Panc1 (cell line): ENCODE data around the gene LINC01488. TPM values are rescaled to one million over a fixed set of nuclear protein-coding genes. Genes with fewer than 3 reads are reported as not detected.

Source experiments
- ATAC-seq: fragments of 200-7000 bp; cut with Tn5 transposase; 2 replicates; pipeline ENCODE4 v1.9.1; 2020; ENCODE audit warnings: mild to moderate bottlenecking, moderate library complexity
- BruUV-seq: library from RNA; stranded (reverse); fragments of 400-500 nt; replicated peaks from 2 replicates; lab custom pipeline; 2021; lab: Mats Ljungman, UMichigan
- CTCF ChIA-PET: fragments of 300-600 bp; sonication (Branson Sonifier 250); formaldehyde crosslinking; loops from one replicate; lab custom pipeline; 2022; ENCODE audit warnings: antibody characterized with exemption; lab: Charles Lee
- POLR2A ChIA-PET: fragments of 300-600 bp; sonication (Branson Sonifier 250); formaldehyde crosslinking; loops from one replicate; lab custom pipeline; 2022; ENCODE audit warnings: antibody characterized with exemption; lab: Charles Lee
- DNase-seq: peaks from one replicate; pipeline ENCODE4 v3.0.0-alpha.2; 2010; ENCODE audit warnings: low read depth, low spot score
- H3K27ac ChIP-seq: 2 replicates; pipeline ENCODE4 v1.5.1; 2011; ENCODE audit warnings: mild to moderate bottlenecking, low read length, inconsistent platforms
- H3K27me3 ChIP-seq: fragments of 200-500 bp; sonication (Bioruptor generic); 2 replicates; pipeline ENCODE4 v1.6.0; 2014; ENCODE audit warnings: low read length, inconsistent platforms; ENCODE audit not compliant: control insufficient read depth, insufficient read depth
- H3K36me3 ChIP-seq: fragments of 200-500 bp; sonication (Bioruptor generic); 2 replicates; pipeline ENCODE4 v1.5.1; 2014; ENCODE audit warnings: inconsistent platforms, mild to moderate bottlenecking, low read length, moderate library complexity; ENCODE audit not compliant: control insufficient read depth, insufficient read depth
- H3K4me1 ChIP-seq: 2 replicates; pipeline ENCODE4 v1.5.1; 2011; ENCODE audit warnings: inconsistent platforms, mild to moderate bottlenecking, low read length, moderate library complexity; ENCODE audit not compliant: control insufficient read depth, insufficient read depth
- H3K4me3 ChIP-seq, 2 experiments: 2 replicates each; pipeline ENCODE4 v1.5.1; 2011 to 2012; ENCODE audit warnings: low read depth in 2 of 2, low read length in 2 of 2, mild to moderate bottlenecking in 2 of 2, inconsistent platforms in 1 of 2, moderate library complexity in 1 of 2
- H3K9me3 ChIP-seq: fragments of 200-500 bp; sonication (Bioruptor generic); 2 replicates; pipeline ENCODE4 v1.5.1; 2014; ENCODE audit warnings: low read depth, mild to moderate bottlenecking, inconsistent platforms, low read length, moderate library complexity; ENCODE audit not compliant: control insufficient read depth, insufficient read depth
- POLR2AphosphoS5 ChIP-seq: IDR thresholded peaks from 2 replicates; pipeline ENCODE4 v1.6.1; 2012; ENCODE audit warnings: mild to moderate bottlenecking, low read depth, low read length, moderate library complexity
- SIN3A ChIP-seq: IDR thresholded peaks from 2 replicates; pipeline ENCODE4 v1.6.1; 2012; ENCODE audit warnings: low read depth, mild to moderate bottlenecking, low read length, moderate library complexity, borderline replicate concordance; ENCODE audit not compliant: insufficient read depth
- TCF7L2 ChIP-seq: IDR thresholded peaks from 2 replicates; pipeline ENCODE4 v1.6.1; 2011; ENCODE audit warnings: mild to moderate bottlenecking, low read depth, low read length, inconsistent platforms
- in situ Hi-C: cut with HindIII; loops from 2 replicates; pipeline ENCODE4 v1.10.0; 2016; ENCODE audit warnings: low sequenced_read_pairs, low pct_unique_long_range_greater_than_20kb
- intact Hi-C: fragments of 100-400 bp; cut with micrococcal nuclease; formaldehyde crosslinking; loops from one replicate; pipeline ENCODE4 v1.10.0; 2022; ENCODE audit not compliant: unreplicated experiment
- total RNA-seq: library from RNA; stranded (reverse); gene quantifications from one replicate; pipeline ENCODE4 v1.2.1, GENCODE V29; 2021; ENCODE audit not compliant: unreplicated experiment
- TF ChIP-seq, protein P1 (sequence below), 2 experiments: IDR thresholded peaks; 2 replicates each; pipeline ENCODE4 v1.6.1; 2011 to 2012; ENCODE audit warnings: low read depth in 2 of 2, control low read depth in 1 of 2, low read length in 1 of 2, mild to moderate bottlenecking in 1 of 2, moderate library complexity in 1 of 2; ENCODE audit not compliant: insufficient read depth in 1 of 2
- TF ChIP-seq, protein P2 (sequence below): fragments of 450-650 bp; IDR thresholded peaks from 2 replicates; pipeline ENCODE4 v1.5.1; 2017; ENCODE audit warnings: mild to moderate bottlenecking

Gene LINC01488
- total RNA-seq, 1 experiment from 2014 or later = not detected

DNA sequence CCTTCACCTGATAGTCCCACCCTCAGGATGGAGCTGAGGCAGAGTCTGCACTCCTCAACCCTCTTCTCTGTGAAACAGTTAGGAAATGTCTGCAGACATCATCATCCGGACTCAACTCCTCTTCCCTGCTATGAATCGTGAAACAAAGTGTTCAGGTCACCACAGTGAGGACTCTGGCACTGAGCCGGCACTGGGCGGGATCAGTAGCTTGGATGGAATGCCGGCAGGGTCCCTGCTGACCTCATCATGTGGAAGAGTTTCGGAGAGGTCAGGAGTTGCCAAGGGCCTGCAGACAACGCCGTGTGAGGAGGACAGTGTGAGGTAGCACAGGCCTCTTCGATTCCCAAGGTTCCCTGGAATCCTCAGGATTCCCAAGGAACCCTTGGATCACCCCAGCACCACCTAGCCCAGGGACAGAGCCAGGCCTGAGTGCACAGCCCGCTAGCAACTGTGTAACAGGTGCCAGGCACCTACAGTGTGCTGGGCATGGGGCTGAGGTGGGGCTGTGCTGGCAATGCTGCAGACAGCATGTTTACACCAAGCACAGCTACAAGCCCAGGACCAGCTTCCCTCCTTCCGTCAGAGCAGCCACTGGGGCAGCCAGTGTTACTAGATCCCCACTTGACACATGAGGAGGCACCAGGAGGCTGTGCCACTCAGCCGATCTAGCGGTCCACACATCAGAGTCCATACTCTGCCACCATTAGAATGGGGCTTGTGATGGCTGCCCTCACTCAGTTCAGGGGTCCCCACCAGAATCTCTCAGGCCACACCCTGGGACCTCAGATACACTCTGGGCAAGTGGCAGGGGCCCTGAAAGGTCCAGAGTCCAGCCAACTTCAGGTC, 693 bp upstream of the LINC01488 start:
- CTCF ChIA-PET = no interaction called here
- no peaks in the 10 kb centered on the region for H3K36me3 ChIP-seq
- BruUV-seq = no TSS peak
- ATAC-seq (no peak), DNase-seq (no peak)
- POLR2A ChIA-PET = no interaction called here
- H3K27ac ChIP-seq = no peak overlapping the region
- in situ Hi-C loops = no loop called here
- H3K27me3 ChIP-seq = no peaks in the 10 kb centered on the region
- no peak overlapping the region for H3K4me3 ChIP-seq
- intact Hi-C loops = no loop called here
- H3K9me3 ChIP-seq = no peaks in the 10 kb centered on the region
- TF ChIP-seq POLR2AphosphoS5 (no peak), SIN3A (no peak), TCF7L2 (no peak)
- TF ChIP-seq, protein P1, sequence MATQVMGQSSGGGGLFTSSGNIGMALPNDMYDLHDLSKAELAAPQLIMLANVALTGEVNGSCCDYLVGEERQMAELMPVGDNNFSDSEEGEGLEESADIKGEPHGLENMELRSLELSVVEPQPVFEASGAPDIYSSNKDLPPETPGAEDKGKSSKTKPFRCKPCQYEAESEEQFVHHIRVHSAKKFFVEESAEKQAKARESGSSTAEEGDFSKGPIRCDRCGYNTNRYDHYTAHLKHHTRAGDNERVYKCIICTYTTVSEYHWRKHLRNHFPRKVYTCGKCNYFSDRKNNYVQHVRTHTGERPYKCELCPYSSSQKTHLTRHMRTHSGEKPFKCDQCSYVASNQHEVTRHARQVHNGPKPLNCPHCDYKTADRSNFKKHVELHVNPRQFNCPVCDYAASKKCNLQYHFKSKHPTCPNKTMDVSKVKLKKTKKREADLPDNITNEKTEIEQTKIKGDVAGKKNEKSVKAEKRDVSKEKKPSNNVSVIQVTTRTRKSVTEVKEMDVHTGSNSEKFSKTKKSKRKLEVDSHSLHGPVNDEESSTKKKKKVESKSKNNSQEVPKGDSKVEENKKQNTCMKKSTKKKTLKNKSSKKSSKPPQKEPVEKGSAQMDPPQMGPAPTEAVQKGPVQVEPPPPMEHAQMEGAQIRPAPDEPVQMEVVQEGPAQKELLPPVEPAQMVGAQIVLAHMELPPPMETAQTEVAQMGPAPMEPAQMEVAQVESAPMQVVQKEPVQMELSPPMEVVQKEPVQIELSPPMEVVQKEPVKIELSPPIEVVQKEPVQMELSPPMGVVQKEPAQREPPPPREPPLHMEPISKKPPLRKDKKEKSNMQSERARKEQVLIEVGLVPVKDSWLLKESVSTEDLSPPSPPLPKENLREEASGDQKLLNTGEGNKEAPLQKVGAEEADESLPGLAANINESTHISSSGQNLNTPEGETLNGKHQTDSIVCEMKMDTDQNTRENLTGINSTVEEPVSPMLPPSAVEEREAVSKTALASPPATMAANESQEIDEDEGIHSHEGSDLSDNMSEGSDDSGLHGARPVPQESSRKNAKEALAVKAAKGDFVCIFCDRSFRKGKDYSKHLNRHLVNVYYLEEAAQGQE (IDR thresholded peaks at IDR 0.05; ENCODE audit: insufficient read depth in 1 of 2, low read depth in 2 of 2, low read length in 1 of 2) = no peak
- TF ChIP-seq, protein P2, sequence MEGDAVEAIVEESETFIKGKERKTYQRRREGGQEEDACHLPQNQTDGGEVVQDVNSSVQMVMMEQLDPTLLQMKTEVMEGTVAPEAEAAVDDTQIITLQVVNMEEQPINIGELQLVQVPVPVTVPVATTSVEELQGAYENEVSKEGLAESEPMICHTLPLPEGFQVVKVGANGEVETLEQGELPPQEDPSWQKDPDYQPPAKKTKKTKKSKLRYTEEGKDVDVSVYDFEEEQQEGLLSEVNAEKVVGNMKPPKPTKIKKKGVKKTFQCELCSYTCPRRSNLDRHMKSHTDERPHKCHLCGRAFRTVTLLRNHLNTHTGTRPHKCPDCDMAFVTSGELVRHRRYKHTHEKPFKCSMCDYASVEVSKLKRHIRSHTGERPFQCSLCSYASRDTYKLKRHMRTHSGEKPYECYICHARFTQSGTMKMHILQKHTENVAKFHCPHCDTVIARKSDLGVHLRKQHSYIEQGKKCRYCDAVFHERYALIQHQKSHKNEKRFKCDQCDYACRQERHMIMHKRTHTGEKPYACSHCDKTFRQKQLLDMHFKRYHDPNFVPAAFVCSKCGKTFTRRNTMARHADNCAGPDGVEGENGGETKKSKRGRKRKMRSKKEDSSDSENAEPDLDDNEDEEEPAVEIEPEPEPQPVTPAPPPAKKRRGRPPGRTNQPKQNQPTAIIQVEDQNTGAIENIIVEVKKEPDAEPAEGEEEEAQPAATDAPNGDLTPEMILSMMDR = no peak
- H3K4me1 ChIP-seq = peaks cover 7% of the 10 kb centered on the region; the same call in 1 of the 2 replicates

DNA sequence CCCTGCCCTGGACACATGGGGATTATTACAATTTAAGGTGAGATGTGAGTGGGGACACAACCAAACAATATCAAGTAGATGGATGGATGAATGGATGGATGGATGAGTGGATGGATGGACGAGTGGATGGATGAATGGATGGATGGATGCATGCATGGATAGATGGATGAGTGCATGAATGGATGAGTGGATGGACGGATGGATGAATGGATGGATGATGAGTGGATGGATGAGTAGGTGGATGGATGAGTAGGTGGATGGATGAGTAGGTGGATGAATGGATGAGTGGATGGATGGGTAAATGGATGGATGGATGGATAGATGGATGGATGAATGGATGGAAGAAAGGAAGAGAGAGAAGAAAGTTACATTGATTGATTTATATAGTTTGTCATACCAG, 859 bp downstream of the LINC01488 start:
- TF ChIP-seq, protein P2 = no peak
- TF ChIP-seq SIN3A (no peak), TCF7L2 (no peak), POLR2AphosphoS5 (no peak)
- TF ChIP-seq, protein P1 (IDR thresholded peaks at IDR 0.05; ENCODE audit: insufficient read depth in 1 of 2, low read depth in 2 of 2, low read length in 1 of 2) = no peak
- Histone ChIP-seq H3K27me3 (no peaks in the 10 kb centered on the region), H3K9me3 (no peaks in the 10 kb centered on the region), H3K36me3 (no peaks in the 10 kb centered on the region), H3K27ac (no peak overlapping the region), H3K4me1 (peaks cover 7% of the 10 kb centered on the region; the same call in 1 of the 2 replicates), H3K4me3 (no peak overlapping the region)
- no TSS peak for BruUV-seq
- ChIA-PET POLR2A (no interaction called here), CTCF (no interaction called here)
- ATAC-seq (no peak), DNase-seq (no peak)
- intact Hi-C loops (no loop called here), in situ Hi-C loops (no loop called here)
